GM12801 (cell line): ENCODE measurements around the gene LRRTM4.

Experiments used
- CTCF ChIP-seq: IDR thresholded peaks from one replicate; pipeline ENCODE4 v1.5.1; 2011; ENCODE audit warnings: control low read depth; ENCODE audit not compliant: insufficient read length; ENCODE audit errors: extremely low read depth

The LRRTM4 gene

GRCh38 chr2:77185052-77185451 is 337.1 kb downstream of the LRRTM4 start:
- no peak for TF ChIP-seq CTCF

GRCh38 chr2:77179297-77179696 is 342.9 kb downstream of the LRRTM4 start:
- TF ChIP-seq CTCF, result no peak

GRCh38 chr2:77169426-77169825 is 352.8 kb downstream of the LRRTM4 start:
- TF ChIP-seq CTCF, result no peak

- no peak for TF ChIP-seq CTCF
Observed at GRCh38 chr2:77161009-77161408, 361.2 kb downstream of the LRRTM4 start.

GRCh38 chr2:77156599-77156998 is 365.6 kb downstream of the LRRTM4 start:
- no peak for TF ChIP-seq CTCF

GRCh38 chr2:77155511-77155910 is 366.7 kb downstream of the LRRTM4 start:
- no peak for TF ChIP-seq CTCF

- no peak for TF ChIP-seq CTCF
Observed at GRCh38 chr2:77149565-77149964, 372.6 kb downstream of the LRRTM4 start.

GRCh38 chr2:77147153-77147552 is 375.0 kb downstream of the LRRTM4 start:
- TF ChIP-seq CTCF, result no peak
